Posterior vena cava (tissue), 2 donors: ENCODE measurements around the gene ZMIZ1. TPM values are rescaled to one million over a fixed set of nuclear protein-coding genes. Genes with fewer than 3 reads are reported as not detected.
A peak's percentile ranks its signal among the peaks of the same experiment; 100 is the strongest.

ENCODE experiments used
- DNase-seq: peaks from one replicate; pipeline ENCODE4 v3.0.0-alpha.2; 2020; ENCODE audit warnings: low spot score
- intact Hi-C, 2 donors: fragments of 100-400 bp; cut with DNase I; formaldehyde crosslinking; loops; one replicate each; pipeline versions ENCODE4 v1.14.1 to v1.14.2; 2022 to 2023
- total RNA-seq, 2 donors: library from RNA; stranded (reverse); fragmentation: NEBNext Ultra II Directional; extraction: Animal tissue kit (Norgen Biotek cat#: 25700); gene quantifications; one replicate each; pipeline ENCODE4 v1.2.1, GENCODE V29; 2021
- donor health status: DM: yes; HTN: yes; CAD: no.
- donor health status: DM: yes; HTN: yes; CAD: no.

The ZMIZ1 gene
- total RNA-seq, 2 donors from 2014 or later = 61.5 to 62.6 TPM

- DNase-seq = peak; percentile 72
- intact Hi-C loops = no loop called here
Observed at GRCh38 chr10:79316671-79317431, 248.1 kb downstream of the ZMIZ1 start.

- DNase-seq = no peak
- intact Hi-C loops = no loop called here
Observed at GRCh38 chr10:79318369-79318768, 249.6 kb downstream of the ZMIZ1 start.

GRCh38 chr10:79319115-79319771, 250.5 kb downstream of the ZMIZ1 start:
- intact Hi-C loops = no loop called here
- DNase-seq = no peak

- DNase-seq = no peak
- intact Hi-C loops = no loop called here
Observed at GRCh38 chr10:79320316-79320715, 251.6 kb downstream of the ZMIZ1 start.

- peak; percentile 58 for DNase-seq
- intact Hi-C loops = no loop called here
Observed at GRCh38 chr10:79320820-79321493, 252.2 kb downstream of the ZMIZ1 start.

GRCh38 chr10:79321494-79321882, 252.7 kb downstream of the ZMIZ1 start:
- DNase-seq = no peak
- intact Hi-C loops = no loop called here

- DNase-seq = no peak
- intact Hi-C loops = no loop called here
Observed at GRCh38 chr10:79321951-79322350, 253.2 kb downstream of the ZMIZ1 start.

GRCh38 chr10:79322616-79323543, 254.1 kb downstream of the ZMIZ1 start:
- peak; percentile 90 for DNase-seq
- intact Hi-C loops = no loop called here

- DNase-seq = no peak
- intact Hi-C loops = no loop called here
Observed at GRCh38 chr10:79323602-79324001, 254.8 kb downstream of the ZMIZ1 start.

- intact Hi-C loops = no loop called here
Observed at GRCh38 chr10:79324032-79324695, 255.4 kb downstream of the ZMIZ1 start.

GRCh38 chr10:79326361-79327089, 257.8 kb downstream of the ZMIZ1 start:
- intact Hi-C loops = no loop called here
- DNase-seq = no peak

More at GRCh38 chr10:79324032-79324695, 255.4 kb downstream of the ZMIZ1 start:
- DNase-seq = no peak

- intact Hi-C loops = no loop called here
- DNase-seq = no peak
Observed at GRCh38 chr10:79327090-79327457, 258.3 kb downstream of the ZMIZ1 start.

GRCh38 chr10:79328147-79328701, 259.5 kb downstream of the ZMIZ1 start:
- no peak for DNase-seq
- intact Hi-C loops = no loop called here

- peak; percentile 69 for DNase-seq
- intact Hi-C loops = no loop called here
Observed at GRCh38 chr10:79328737-79329504, 260.2 kb downstream of the ZMIZ1 start.

GRCh38 chr10:79329529-79329928, 260.8 kb downstream of the ZMIZ1 start:
- no peak for DNase-seq

GRCh38 chr10:79331226-79331625, 262.5 kb downstream of the ZMIZ1 start:
- intact Hi-C loops = no loop called here
- peak; percentile 65 for DNase-seq

More at GRCh38 chr10:79329529-79329928, 260.8 kb downstream of the ZMIZ1 start:
- intact Hi-C loops = no loop called here

- intact Hi-C loops = no loop called here
- DNase-seq = peak; percentile 79
Observed at GRCh38 chr10:79331709-79332108, 262.9 kb downstream of the ZMIZ1 start.
